Measurements from ENCODE around the gene FRMD8.
"Not testable (repeated sequence)": the region's sequence is repeated elsewhere in the genome, so short reads cannot be mapped to it uniquely, and the experiment has no call there.

Gene FRMD8

GRCh38 chr11:65413077-65413664 is 26.7 kb downstream of the FRMD8 start:
- DNase-seq (ENCODE audit: low read depth, low spot score): not testable (repeated sequence)

DNA sequence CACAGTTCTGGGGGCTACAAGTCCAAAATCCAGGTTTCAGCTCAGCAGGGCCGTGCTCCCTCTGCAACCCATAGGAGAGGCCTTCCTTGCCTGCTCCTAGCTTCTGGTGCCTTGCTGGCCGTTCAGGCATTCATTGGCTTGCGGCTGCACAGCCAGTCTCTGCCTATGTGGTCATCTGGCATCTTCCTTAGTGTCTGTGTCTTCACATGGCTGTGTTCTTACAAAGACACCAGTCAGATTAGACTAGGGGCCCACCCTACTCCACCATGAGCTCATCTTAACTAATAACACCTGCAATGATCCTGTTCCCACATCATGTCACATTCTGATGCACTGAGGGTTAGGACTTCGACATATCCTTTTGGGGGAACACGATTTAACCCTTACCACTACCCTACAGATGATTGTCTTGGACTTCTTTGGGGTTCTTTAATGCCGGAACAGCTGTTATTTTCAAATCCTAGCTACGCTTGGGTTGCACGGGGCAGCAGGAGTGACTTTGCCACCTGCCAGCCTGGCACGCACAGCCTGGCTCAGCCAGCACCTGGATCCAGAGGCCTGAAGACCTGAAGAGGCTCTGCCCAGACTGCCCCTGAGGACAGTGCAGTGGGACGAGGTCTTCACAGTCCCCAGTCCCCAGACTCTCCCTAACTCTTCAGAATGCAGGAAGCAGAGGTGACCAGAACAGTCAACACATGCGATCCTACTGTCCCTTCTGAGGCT is 28.5 kb downstream of the FRMD8 start:
- no peak for DNase-seq (ENCODE audit: low read depth, low spot score)

- no peak for DNase-seq (ENCODE audit: low read depth, low spot score)
These were observed 29.3 kb downstream of the FRMD8 start for GRCh38 chr11:65415499-65416340.

DNA sequence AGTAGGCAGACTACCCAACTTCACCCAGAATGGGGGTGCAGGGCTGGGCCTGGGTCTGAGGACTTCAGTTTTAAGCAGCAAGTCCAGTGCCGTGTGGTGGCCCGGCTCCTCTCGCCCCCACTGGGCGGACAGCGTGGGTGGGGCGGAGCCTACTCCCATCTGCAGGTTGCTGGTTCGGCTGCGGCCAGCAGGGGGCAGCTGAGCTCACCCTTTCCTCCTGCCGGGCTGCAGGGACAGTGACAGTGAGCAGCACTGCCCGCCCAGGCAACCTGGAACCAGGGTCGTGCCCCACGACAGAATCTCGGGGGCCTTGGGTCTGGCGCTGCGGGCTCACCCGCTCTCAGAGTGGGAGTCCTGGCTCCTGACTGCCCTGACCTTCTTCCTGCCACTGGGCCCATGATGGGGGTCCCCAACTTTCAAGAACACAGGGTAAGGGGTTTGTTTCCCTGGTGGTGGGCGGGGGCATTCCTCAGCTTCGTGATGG is 29.9 kb downstream of the FRMD8 start:
- DNase-seq (ENCODE audit: low read depth, low spot score): no peak

DNA sequence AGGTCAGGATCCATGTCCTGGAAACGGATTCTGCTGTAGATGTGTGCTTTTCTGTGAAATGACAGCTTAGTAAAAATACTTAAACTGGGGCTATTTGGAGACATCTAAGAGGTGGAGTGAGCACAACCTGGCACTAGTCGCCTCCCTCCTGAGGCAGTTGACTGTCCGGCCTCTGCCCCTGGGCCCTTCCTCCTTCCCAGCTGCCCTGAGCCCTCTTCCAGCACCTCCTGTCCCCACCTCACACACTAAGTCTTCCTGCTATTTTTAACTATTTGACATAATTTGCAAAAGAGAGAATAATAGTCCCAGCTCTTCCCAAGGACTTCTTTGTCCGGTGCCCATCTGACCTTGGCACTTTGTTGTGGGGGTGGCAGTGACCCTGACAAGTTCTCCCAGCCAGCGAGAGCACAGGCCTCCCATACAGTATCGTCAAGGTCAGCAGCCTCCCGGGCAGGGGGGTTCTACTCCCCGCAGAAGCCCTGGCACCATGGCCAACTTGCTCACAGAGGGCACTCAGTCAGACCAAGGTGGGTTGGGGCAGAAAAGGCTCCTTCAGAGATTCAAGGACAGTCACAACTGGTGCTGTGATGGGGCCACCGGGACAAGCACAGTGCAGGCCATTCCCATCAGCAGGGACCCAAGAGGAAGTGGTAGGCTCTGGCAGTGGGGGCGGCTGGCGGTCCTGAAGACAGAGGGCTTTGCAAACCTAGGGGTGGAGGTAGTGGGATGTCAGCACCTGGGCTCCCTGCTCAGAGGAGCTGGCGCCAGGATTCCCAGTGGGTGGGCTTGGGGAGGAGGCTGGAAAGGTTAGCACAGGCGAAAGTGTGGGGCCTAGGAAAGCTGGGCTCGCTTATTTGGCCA is 30.6 kb downstream of the FRMD8 start:
- no peak for DNase-seq (ENCODE audit: low read depth, low spot score)

DNA sequence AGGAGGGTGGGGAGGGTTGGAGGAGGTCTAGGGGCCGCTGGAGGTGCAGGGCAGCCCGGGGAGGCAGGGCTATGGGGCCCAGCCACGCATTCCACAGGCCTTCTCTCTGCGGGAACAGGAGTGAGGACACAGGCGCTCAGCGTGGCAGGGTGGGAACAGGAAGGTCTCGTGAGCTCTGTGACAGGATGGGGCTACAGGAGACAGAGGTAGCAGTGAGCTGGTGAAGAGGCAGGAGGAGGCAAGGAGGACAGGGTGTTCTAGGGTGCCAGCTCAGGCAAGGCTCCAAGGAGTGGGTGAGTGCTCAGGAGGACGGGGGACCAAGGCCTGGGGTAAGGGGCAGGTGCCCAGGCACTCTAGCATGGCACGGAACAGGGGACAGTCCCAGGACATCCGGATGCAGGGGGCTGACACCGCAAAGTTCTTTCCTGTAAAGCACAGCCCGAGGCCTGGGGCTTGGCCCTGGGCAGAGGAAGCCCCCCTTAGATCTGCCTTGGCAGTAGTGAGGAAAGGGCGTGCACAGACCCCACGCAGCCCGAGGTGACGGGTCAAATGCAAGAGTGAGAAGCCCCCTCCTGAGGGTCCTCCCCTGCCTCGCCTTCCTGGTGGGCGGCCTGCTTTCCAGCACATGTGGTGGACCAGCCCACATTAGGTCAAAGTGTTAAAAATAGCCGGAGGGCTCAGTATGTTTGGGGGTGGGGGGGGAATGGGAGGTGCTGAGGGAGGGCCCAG is 31.4 kb downstream of the FRMD8 start:
- no peak for DNase-seq (ENCODE audit: low read depth, low spot score)

GRCh38 chr11:65418431-65418680 is 31.9 kb downstream of the FRMD8 start:
- DNase-seq (ENCODE audit: low read depth, low spot score): no peak

GRCh38 chr11:65418681-65419459 is 32.4 kb downstream of the FRMD8 start:
- DNase-seq (ENCODE audit: low read depth, low spot score): peak; percentile 65

DNA sequence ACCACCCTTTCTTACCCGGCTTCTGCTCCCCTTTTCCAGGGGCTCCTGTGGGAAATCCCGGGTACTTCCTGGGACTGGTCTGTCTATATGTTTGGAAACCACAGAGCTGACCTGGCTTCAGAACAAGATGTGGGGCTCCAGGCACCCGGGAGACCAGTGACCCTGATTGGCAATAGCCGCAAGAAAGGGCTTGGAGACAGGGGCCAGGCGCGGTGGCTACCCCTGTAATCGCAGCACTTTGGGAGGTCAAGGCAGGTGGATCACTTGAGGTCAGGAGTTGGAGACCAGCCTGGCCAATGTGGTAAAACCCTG is 33.0 kb downstream of the FRMD8 start:
- DNase-seq (ENCODE audit: low read depth, low spot score): no peak

DNA sequence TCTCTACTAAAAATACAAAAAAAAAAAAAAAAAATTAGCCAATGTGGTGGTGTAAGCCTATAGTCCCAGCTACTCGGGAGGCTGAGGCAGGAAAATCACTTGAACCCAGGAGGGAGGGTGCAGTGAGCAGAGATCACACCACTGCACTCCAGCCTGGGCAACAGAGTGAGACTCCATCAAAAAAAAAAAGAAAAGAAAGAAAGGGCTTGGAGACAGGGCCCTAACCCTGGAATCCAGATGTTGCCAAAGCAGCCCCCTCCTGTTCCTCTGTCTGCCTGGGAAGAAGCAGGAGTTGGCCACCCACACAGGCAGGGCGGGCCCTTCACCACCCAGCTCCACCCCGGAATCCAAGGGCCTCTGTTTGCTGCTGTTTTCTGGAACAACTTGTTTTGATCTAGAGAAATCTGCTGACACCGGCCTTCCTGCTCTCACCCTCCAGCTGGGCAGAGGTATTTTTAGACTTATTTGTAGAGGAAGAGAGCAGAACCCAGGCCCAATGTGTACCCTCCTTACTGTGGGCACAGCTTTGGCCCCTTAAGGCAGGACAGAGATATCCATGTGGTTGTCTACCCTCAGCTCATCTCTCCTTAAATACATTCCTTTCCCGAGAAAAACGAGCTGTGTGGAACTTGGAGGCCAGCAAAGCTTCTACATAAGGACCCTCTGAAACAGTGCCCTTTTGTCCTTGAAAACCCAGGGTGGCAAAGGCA is 33.5 kb downstream of the FRMD8 start:
- DNase-seq (ENCODE audit: low read depth, low spot score): no peak

DNA sequence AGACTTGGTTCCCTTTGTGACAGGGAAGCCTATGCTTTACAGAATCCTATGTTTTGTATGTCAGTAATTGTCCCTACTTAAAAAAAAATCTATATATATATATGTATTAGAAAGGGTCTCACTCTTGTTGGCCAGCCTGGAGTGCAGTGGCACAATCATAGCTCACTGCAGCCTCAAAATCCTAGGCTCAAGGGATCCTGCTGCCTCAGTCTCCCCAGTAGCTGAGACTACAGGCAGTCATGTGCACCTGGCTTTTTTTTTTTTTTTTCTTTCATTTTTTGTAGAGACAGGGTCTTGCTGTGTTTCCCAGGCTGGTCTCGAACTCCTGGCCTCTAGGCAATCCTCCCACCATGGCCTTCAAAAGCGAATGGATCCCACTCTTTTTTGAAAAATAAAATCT is 34.1 kb downstream of the FRMD8 start:
- no peak for DNase-seq (ENCODE audit: low read depth, low spot score)

DNA sequence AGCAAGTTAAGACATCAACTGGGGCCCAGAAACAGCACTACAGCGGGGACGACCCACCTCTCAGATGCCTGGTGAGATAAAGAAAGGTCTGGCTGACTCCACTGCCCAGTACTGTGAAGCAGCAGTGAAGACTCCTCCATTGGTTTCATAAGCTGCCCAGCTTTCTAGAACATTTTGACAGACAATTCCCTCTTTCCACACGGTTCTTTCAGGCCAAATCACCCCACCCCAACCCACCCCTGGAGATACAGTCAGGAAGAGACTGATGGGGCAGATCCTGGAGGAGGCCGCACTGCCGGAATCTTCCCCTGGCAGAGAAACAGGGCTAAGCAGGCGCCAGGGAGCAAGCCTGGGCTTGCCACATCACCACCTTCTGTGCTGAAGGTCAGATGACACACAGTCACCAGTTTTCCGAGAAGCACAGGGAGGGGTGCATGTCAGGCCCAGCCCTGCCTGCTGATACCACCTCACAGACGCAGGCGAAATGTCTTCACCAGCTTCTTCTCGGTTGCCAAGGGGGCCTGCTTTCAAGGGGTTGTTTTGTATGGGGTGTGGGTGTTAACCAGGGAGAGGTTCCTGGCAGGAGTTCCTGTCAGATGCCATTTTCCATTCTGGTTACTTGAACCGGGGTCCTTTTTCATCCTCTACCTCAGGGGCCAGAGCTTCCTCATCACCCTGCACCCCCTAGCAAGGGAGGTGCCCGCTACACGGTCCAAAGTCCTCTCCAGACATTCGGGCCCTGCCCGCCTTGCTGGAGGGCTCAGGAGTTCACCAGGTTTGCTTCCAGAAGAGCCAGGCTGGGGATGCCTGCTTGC is 34.7 kb downstream of the FRMD8 start:
- DNase-seq (ENCODE audit: low read depth, low spot score): no peak

DNA sequence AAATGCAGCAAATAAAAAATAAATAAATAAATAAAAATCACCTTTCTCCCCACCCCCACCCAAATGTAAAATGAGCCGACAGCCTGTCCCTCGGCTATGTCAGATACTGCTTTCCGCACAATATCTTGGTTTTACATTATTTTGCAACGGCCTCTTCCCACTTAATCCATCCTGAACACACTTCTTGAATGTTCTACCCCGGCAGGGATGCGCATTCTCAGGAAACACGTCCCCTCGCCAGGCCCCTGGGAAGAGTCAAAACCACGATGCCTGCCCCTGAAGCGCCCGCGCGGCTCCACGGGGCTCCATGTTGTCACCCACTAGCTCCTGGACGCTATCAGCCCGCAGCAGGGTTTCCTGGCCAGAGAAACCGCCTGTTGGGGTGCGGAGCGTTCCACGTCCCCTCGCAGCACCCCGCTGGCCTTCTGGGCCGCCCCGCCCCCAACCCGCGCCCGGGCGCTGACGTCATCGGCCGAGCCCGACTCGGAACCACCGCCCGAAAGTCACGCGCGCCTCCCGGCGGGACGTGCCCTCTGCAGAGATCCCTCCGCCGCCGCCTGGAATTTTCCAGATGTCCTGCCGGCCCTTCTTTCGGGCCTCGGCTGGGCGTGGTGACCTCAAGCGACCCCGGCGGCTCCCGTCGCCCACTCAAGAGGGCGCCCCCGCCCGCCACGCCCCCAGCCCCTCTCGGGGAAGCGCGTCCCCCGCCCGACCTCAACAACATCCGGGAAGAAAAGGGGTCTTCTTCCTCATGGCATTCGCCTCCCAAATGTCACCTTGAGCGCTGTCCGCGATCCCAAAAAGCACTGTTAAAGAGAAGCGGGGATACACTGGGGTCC is 35.6 kb downstream of the FRMD8 start:
- DNase-seq (ENCODE audit: low read depth, low spot score): peak; percentile 79

- DNase-seq (ENCODE audit: low read depth, low spot score): no peak
These were observed 36.4 kb downstream of the FRMD8 start, which contains the start of gene NEAT1 for GRCh38 chr11:65422633-65423515. Gene NEAT1, plus strand, starts transcription at chr11:65422798.

- no peak for DNase-seq (ENCODE audit: low read depth, low spot score)
These were observed 37.2 kb downstream of the FRMD8 start for GRCh38 chr11:65423516-65424204.
